DOHH2 (cell line): ENCODE results near the gene PRKCQ.

Experiments used
- EZH2phosphoT487 ChIP-seq: fragments of 200-600 bp; sonication (generic); IDR thresholded peaks from 2 replicates; pipeline ENCODE4 v1.6.1; 2017; ENCODE audit warnings: borderline replicate concordance, mild to moderate bottlenecking, antibody characterized with exemption, low read length, moderate library complexity, mixed read lengths
- TF ChIP-seq, protein P1 (sequence below): fragments of 200-600 bp; sonication (generic); IDR thresholded peaks from one replicate; pipeline ENCODE4 v1.5.1; 2014; ENCODE audit warnings: antibody characterized with exemption, mild to moderate bottlenecking, low read depth, low read length; ENCODE audit not compliant: poor library complexity, severe bottlenecking

DNA sequence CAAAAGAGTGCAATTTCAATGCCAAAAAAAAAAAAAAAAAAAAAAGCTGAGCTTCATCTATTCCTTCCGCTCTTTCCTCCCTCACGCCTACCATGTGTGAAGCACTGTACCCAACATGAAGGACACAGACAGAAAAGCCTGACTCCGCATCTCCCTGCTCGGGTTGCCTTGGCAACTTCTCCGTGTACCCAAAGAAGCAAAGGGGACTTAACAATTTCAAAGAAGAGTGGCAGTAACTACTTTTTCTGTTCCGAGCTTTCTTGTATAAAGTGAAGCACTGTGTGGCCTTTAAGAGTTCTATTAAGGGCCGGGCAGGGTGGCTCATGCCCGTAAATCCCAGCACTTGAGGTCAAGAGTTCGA is 177.7 kb downstream of the PRKCQ start:
- TF ChIP-seq, protein P1, sequence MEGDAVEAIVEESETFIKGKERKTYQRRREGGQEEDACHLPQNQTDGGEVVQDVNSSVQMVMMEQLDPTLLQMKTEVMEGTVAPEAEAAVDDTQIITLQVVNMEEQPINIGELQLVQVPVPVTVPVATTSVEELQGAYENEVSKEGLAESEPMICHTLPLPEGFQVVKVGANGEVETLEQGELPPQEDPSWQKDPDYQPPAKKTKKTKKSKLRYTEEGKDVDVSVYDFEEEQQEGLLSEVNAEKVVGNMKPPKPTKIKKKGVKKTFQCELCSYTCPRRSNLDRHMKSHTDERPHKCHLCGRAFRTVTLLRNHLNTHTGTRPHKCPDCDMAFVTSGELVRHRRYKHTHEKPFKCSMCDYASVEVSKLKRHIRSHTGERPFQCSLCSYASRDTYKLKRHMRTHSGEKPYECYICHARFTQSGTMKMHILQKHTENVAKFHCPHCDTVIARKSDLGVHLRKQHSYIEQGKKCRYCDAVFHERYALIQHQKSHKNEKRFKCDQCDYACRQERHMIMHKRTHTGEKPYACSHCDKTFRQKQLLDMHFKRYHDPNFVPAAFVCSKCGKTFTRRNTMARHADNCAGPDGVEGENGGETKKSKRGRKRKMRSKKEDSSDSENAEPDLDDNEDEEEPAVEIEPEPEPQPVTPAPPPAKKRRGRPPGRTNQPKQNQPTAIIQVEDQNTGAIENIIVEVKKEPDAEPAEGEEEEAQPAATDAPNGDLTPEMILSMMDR = no peak
- TF ChIP-seq EZH2phosphoT487 = no peak
